Umbilical cord (tissue), 2 donors: ENCODE results near the gene EIF1B. TPM values are rescaled to one million over a fixed set of nuclear protein-coding genes. Genes with fewer than 3 reads are reported as not detected.
A peak's percentile ranks its signal among the peaks of the same experiment; 100 is the strongest.
"Not testable (repeated sequence)": the region's sequence is repeated elsewhere in the genome, so short reads cannot be mapped to it uniquely, and the experiment has no call there.

Experiments used
- DNase-seq: peaks from one replicate; pipeline ENCODE4 v3.0.0-alpha.2; 2015; ENCODE audit warnings: low spot score
- total RNA-seq: library from RNA; depleted of rRNA; stranded (reverse); fragments of >200 nt; gene quantifications from one replicate; pipeline ENCODE4 v1.2.3, GENCODE V29; 2014; ENCODE audit warnings: low replicate concordance; ENCODE audit not compliant: insufficient read depth

The EIF1B gene
- total RNA-seq, result 49.4 TPM

GRCh38 chr3:40309418-40309924 lies at the start of gene EIF1B:
EIF1B (plus strand) TSS chr3:40309707; CDS start chr3:40309942, 235 bp downstream.
- peak; percentile 99 for DNase-seq

- no peak for DNase-seq
Measured at GRCh38 chr3:40262331-40262730, 47.2 kb upstream of the EIF1B start.

- no peak for DNase-seq
Measured at GRCh38 chr3:40264451-40264850, 45.1 kb upstream of the EIF1B start.

- no peak for DNase-seq
Measured at GRCh38 chr3:40265181-40265580, 44.3 kb upstream of the EIF1B start.

- no peak for DNase-seq
Measured at GRCh38 chr3:40267937-40268724, 41.4 kb upstream of the EIF1B start.

GRCh38 chr3:40268802-40269524 lies 40.5 kb upstream of the EIF1B start:
- DNase-seq, result no peak

GRCh38 chr3:40278791-40279190 lies 30.7 kb upstream of the EIF1B start:
- no peak for DNase-seq

GRCh38 chr3:40281995-40282394 lies 27.5 kb upstream of the EIF1B start:
- DNase-seq, result no peak

GRCh38 chr3:40283057-40283456 lies 26.4 kb upstream of the EIF1B start:
- not testable (repeated sequence) for DNase-seq

- DNase-seq, result no peak
Measured at GRCh38 chr3:40287248-40287647, 22.3 kb upstream of the EIF1B start.

- no peak for DNase-seq
Measured at GRCh38 chr3:40290396-40290795, 19.1 kb upstream of the EIF1B start.

GRCh38 chr3:40291471-40291870 lies 18.0 kb upstream of the EIF1B start:
- no peak for DNase-seq

- DNase-seq, result no peak
Measured at GRCh38 chr3:40292637-40293349, 16.7 kb upstream of the EIF1B start.

- no peak for DNase-seq
Measured at GRCh38 chr3:40294434-40294833, 15.1 kb upstream of the EIF1B start.

- no peak for DNase-seq
Measured at GRCh38 chr3:40298075-40298474, 11.4 kb upstream of the EIF1B start.

GRCh38 chr3:40299130-40299720 lies 10.3 kb upstream of the EIF1B start:
- no peak for DNase-seq

GRCh38 chr3:40299721-40300335 lies 9.7 kb upstream of the EIF1B start:
- peak; percentile 9 for DNase-seq

GRCh38 chr3:40302784-40303183 lies 6.7 kb upstream of the EIF1B start:
- DNase-seq, result no peak

GRCh38 chr3:40304352-40304751 lies 5.2 kb upstream of the EIF1B start:
- DNase-seq, result no peak

GRCh38 chr3:40306336-40306735 lies 3.2 kb upstream of the EIF1B start:
- DNase-seq, result no peak

- DNase-seq, result no peak
Measured at GRCh38 chr3:40307176-40307575, 2.3 kb upstream of the EIF1B start.
